MM.1S (cell line): ENCODE results near the gene JSRP1.

ENCODE experiments used
- DNase-seq: peaks from one replicate; pipeline ENCODE4 v3.0.0-alpha.2; 2015
- H2AFZ ChIP-seq: fragments of 300-600 bp; sonication (generic); 2 replicates; pipeline ENCODE4 v1.6.0; 2016; ENCODE audit warnings: antibody characterized with exemption, low read length
- H3F3A ChIP-seq: fragments of 300-600 bp; sonication (generic); 2 replicates; pipeline ENCODE4 v1.6.1; 2016; ENCODE audit warnings: mild to moderate bottlenecking, antibody characterized with exemption, low read length, moderate library complexity, mixed read lengths; ENCODE audit not compliant: insufficient read depth
- H3K27ac ChIP-seq: fragments of 300-600 bp; sonication (generic); 2 replicates; pipeline ENCODE4 v1.5.1; 2016; ENCODE audit warnings: mild to moderate bottlenecking, low read length
- H3K27me3 ChIP-seq: fragments of 300-600 bp; sonication (generic); replicated peaks from 2 replicates; pipeline ENCODE4 v1.6.0; 2016; ENCODE audit warnings: low read length; ENCODE audit not compliant: insufficient read depth
- H3K36me3 ChIP-seq: fragments of 300-600 bp; sonication (generic); replicated peaks from 2 replicates; pipeline ENCODE4 v1.6.1; 2016; ENCODE audit warnings: mild to moderate bottlenecking, low read length, mixed read lengths; ENCODE audit not compliant: insufficient read depth
- H3K4me1 ChIP-seq: fragments of 300-600 bp; sonication (generic); 2 replicates; pipeline ENCODE4 v1.6.1; 2016; ENCODE audit warnings: low read length, mixed read lengths
- H3K4me2 ChIP-seq: fragments of 300-600 bp; sonication (generic); 2 replicates; pipeline ENCODE4 v1.6.0; 2016; ENCODE audit warnings: low read depth, low read length
- H3K4me3 ChIP-seq: fragments of 300-600 bp; sonication (generic); 2 replicates; pipeline ENCODE4 v1.5.1; 2016; ENCODE audit warnings: low read length, mixed read lengths
- H3K79me2 ChIP-seq: fragments of 300-600 bp; sonication (generic); 2 replicates; pipeline ENCODE4 v1.6.1; 2016; ENCODE audit warnings: mixed run types, low read length, mixed read lengths
- H3K9ac ChIP-seq: fragments of 300-600 bp; sonication (generic); 2 replicates; pipeline ENCODE4 v1.6.1; 2016; ENCODE audit warnings: low read length, mixed read lengths
- H3K9me2 ChIP-seq: fragments of 300-600 bp; sonication (generic); replicated peaks from 2 replicates; pipeline ENCODE4 v1.6.1; 2016; ENCODE audit warnings: mild to moderate bottlenecking, low read length, mixed read lengths; ENCODE audit not compliant: insufficient read depth
- H3K9me3 ChIP-seq: fragments of 300-600 bp; sonication (generic); replicated peaks from 2 replicates; pipeline ENCODE4 v1.6.1; 2016; ENCODE audit warnings: mild to moderate bottlenecking, low read length, mixed read lengths; ENCODE audit not compliant: insufficient read depth
- H4K20me1 ChIP-seq: fragments of 300-600 bp; sonication (generic); 2 replicates; pipeline ENCODE4 v1.6.1; 2016; ENCODE audit warnings: mild to moderate bottlenecking, low read length, moderate library complexity, mixed read lengths; ENCODE audit not compliant: insufficient read depth
- CTCF ChIP-seq: fragments of 300-600 bp; sonication (generic); IDR thresholded peaks from 2 replicates; pipeline ENCODE4 v1.5.1; 2016; ENCODE audit warnings: antibody characterized with exemption, low read length, mixed read lengths
- EZH2 ChIP-seq: fragments of 300-600 bp; sonication (generic); optimal IDR thresholded peaks from 2 replicates; pipeline ENCODE3; 2017; ENCODE audit warnings: low read depth, mild to moderate bottlenecking, antibody characterized with exemption, low read length, mixed read lengths
- EZH2phosphoT487 ChIP-seq: fragments of 300-600 bp; sonication (generic); IDR thresholded peaks from 2 replicates; pipeline ENCODE4 v1.6.1; 2018; ENCODE audit warnings: antibody characterized with exemption, low read length

JSRP1 gene

GRCh38 chr19:2217591-2217990 lies 38.6 kb downstream of the JSRP1 start:
- Histone ChIP-seq H3K9ac (no peak overlapping the region), H4K20me1 (no peaks in the 10 kb centered on the region), H3F3A (no peaks in the 10 kb centered on the region), H2AFZ (no peak overlapping the region), H3K9me3 (no peaks in the 10 kb centered on the region), H3K4me2 (no peak overlapping the region), H3K79me2 (peaks cover 59% of the 10 kb centered on the region), H3K4me1 (no peaks in the 10 kb centered on the region), H3K27ac (no peak overlapping the region), H3K9me2 (no peaks in the 10 kb centered on the region), H3K4me3 (no peak overlapping the region), H3K27me3 (no peaks in the 10 kb centered on the region), H3K36me3 (peaks cover 47% of the 10 kb centered on the region)
- TF ChIP-seq EZH2, result no peak
- TF ChIP-seq CTCF, result no peak
- TF ChIP-seq EZH2phosphoT487, result no peak
- no peak for DNase-seq

GRCh38 chr19:2216361-2217225 lies 39.6 kb downstream of the JSRP1 start:
- H3K4me2 ChIP-seq, result no peak overlapping the region
- H3K27me3 ChIP-seq, result no peaks in the 10 kb centered on the region
- no peak overlapping the region for H3K4me3 ChIP-seq
- no peaks in the 10 kb centered on the region for H3K4me1 ChIP-seq
- H3K36me3 ChIP-seq, result peaks cover 47% of the 10 kb centered on the region
- no peaks in the 10 kb centered on the region for H3K9me2 ChIP-seq
- no peak overlapping the region for H3K27ac ChIP-seq
- no peaks in the 10 kb centered on the region for H3F3A ChIP-seq
- peaks cover 57% of the 10 kb centered on the region for H3K79me2 ChIP-seq
- no peaks in the 10 kb centered on the region for H4K20me1 ChIP-seq
- H3K9ac ChIP-seq, result no peak overlapping the region
- H2AFZ ChIP-seq, result no peak overlapping the region
- no peak for TF ChIP-seq EZH2phosphoT487
- no peak for TF ChIP-seq EZH2
- no peak for TF ChIP-seq CTCF
- no peaks in the 10 kb centered on the region for H3K9me3 ChIP-seq
- DNase-seq, result no peak

GRCh38 chr19:2215281-2215751 lies 40.9 kb downstream of the JSRP1 start:
- TF ChIP-seq EZH2 (no peak), EZH2phosphoT487 (no peak)
- H3F3A ChIP-seq, result no peaks in the 10 kb centered on the region
- no peak overlapping the region for H3K27ac ChIP-seq
- H3K9me3 ChIP-seq, result no peaks in the 10 kb centered on the region
- no peak overlapping the region for H2AFZ ChIP-seq
- peaks cover 46% of the 10 kb centered on the region for H3K36me3 ChIP-seq
- no peak overlapping the region for H3K9ac ChIP-seq
- no peaks in the 10 kb centered on the region for H3K4me1 ChIP-seq
- no peak overlapping the region for H3K4me2 ChIP-seq
- peaks cover 56% of the 10 kb centered on the region for H3K79me2 ChIP-seq
- H3K27me3 ChIP-seq, result no peaks in the 10 kb centered on the region
- H3K9me2 ChIP-seq, result no peaks in the 10 kb centered on the region
- no peak for DNase-seq
- H4K20me1 ChIP-seq, result no peaks in the 10 kb centered on the region
- H3K4me3 ChIP-seq, result no peak overlapping the region

GRCh38 chr19:2214251-2214650 lies 42.0 kb downstream of the JSRP1 start:
- Histone ChIP-seq H3F3A (no peaks in the 10 kb centered on the region), H3K4me3 (no peak overlapping the region), H3K9me3 (no peaks in the 10 kb centered on the region), H3K9me2 (no peaks in the 10 kb centered on the region), H4K20me1 (no peaks in the 10 kb centered on the region), H3K79me2 (peaks cover 50% of the 10 kb centered on the region), H3K4me1 (no peaks in the 10 kb centered on the region), H3K27ac (no peak overlapping the region), H3K9ac (no peak overlapping the region), H3K4me2 (no peak overlapping the region), H3K36me3 (peaks cover 46% of the 10 kb centered on the region), H3K27me3 (no peaks in the 10 kb centered on the region), H2AFZ (no peak overlapping the region)
- no peak for TF ChIP-seq CTCF
- TF ChIP-seq EZH2, result no peak
- no peak for TF ChIP-seq EZH2phosphoT487
- no peak for DNase-seq
